K562 (cell line): ENCODE results near the gene PPP1CA. TPM values are rescaled to one million over a fixed set of nuclear protein-coding genes. Genes with fewer than 3 reads are reported as not detected.

ENCODE experiments used
- ATAC-seq: fragments of 200-7000 bp; cut with Tn5 transposase; 3 replicates; pipeline ENCODE4 v1.9.1; 2020; ENCODE audit warnings: moderate library complexity
- BruUV-seq: library from RNA; stranded (reverse); fragments of 400-500 nt; replicated peaks from 2 replicates; lab custom pipeline; 2021; lab: Mats Ljungman, UMichigan
- CTCF ChIA-PET: fragments of 300-600 bp; formaldehyde crosslinking; extraction: SDS; loops from one replicate; lab custom pipeline; 2021; ENCODE audit warnings: low intra/inter-chr PET ratio; lab: Yijun Ruan, JAX
- POLR2A ChIA-PET: fragments of 300-600, 350-650 bp; sonication (Branson Sonifier 250); formaldehyde crosslinking; extraction: SDS; loops from one replicate; lab custom pipeline; 2021; ENCODE audit warnings: antibody characterized with exemption, inconsistent platforms; lab: Yijun Ruan, JAX
- DNase-seq, 4 experiments: peaks; one replicate each; pipeline versions ENCODE4 v3.0.0 to v3.0.0-alpha.2; 2011 to 2018; ENCODE audit warnings: low spot score in 3 of 4, mixed read lengths in 3 of 4; ENCODE audit errors: extremely low read depth in 1 of 4
- FAIRE-seq: peaks from 2 replicates; lab custom pipeline; 2011; peaks lifted over from hg19 to GRCh38; lab: Jason Lieb, UNC
- H2AFZ ChIP-seq: 2 replicates; pipeline ENCODE4 v1.6.0; 2011; ENCODE audit warnings: low read depth, low read length, control low read depth, inconsistent platforms
- H3K27ac ChIP-seq: fragments of 200-600 bp; 3 replicates; pipeline ENCODE4 v1.8.0; 2011; ENCODE audit warnings: low read depth, mild to moderate bottlenecking, control low read depth, inconsistent platforms, low read length, moderate library complexity, mixed read lengths; ENCODE audit errors: extremely low read depth
- H3K27me3 ChIP-seq, 2 experiments: fragments of 300-600 bp in 1 of 2; 2 replicates in 1 of 2; 3 replicates in 1 of 2; pipeline versions ENCODE4 v1.6.0 to v1.8.0; 2011; ENCODE audit warnings: inconsistent platforms in 2 of 2, low read length in 2 of 2, mild to moderate bottlenecking in 1 of 2, mixed read lengths in 1 of 2, moderate library complexity in 1 of 2; ENCODE audit not compliant: control insufficient read depth in 2 of 2, insufficient read depth in 2 of 2
- H3K36me3 ChIP-seq: fragments of 300-600 bp; 3 replicates; pipeline ENCODE4 v1.8.0; 2011; ENCODE audit warnings: mild to moderate bottlenecking, low read length, inconsistent platforms; ENCODE audit not compliant: control insufficient read depth, insufficient read depth
- H3K4me1 ChIP-seq, 2 experiments: fragments of 200-600 bp in 1 of 2; replicated peaks in 1 of 2; 2 replicates in 1 of 2; 3 replicates in 1 of 2; pipeline versions ENCODE4 v1.5.1 to v1.8.0; 2011; ENCODE audit warnings: inconsistent platforms in 2 of 2, low read length in 2 of 2, mild to moderate bottlenecking in 1 of 2, mixed read lengths in 1 of 2, moderate library complexity in 1 of 2; ENCODE audit not compliant: control insufficient read depth in 2 of 2, insufficient read depth in 2 of 2
- H3K4me2 ChIP-seq: 2 replicates; pipeline ENCODE4 v1.6.1; 2011; ENCODE audit warnings: low read length, control low read depth, inconsistent platforms, mixed read lengths; ENCODE audit not compliant: insufficient read depth
- H3K4me3 ChIP-seq: fragments of 200-600 bp; sonication (generic), shearing (Covaris generic); 2 replicates; pipeline ENCODE4 v1.5.1; 2016; ENCODE audit warnings: control low read depth, inconsistent platforms
- H3K79me2 ChIP-seq: fragments of 200-600 bp; 3 replicates; pipeline ENCODE4 v1.8.0; 2011; ENCODE audit warnings: low read length, inconsistent platforms; ENCODE audit not compliant: control insufficient read depth, insufficient read depth
- H3K9ac ChIP-seq, 2 experiments: 2 replicates each; pipeline versions ENCODE4 v1.6.0 to v1.6.1; 2011; ENCODE audit warnings: low read depth in 2 of 2, low read length in 2 of 2, control low read depth in 1 of 2, inconsistent platforms in 1 of 2, mild to moderate bottlenecking in 1 of 2, mixed read lengths in 1 of 2; ENCODE audit not compliant: insufficient read depth in 1 of 2
- H3K9me1 ChIP-seq: one replicate; pipeline ENCODE4 v1.6.0; 2011; ENCODE audit warnings: inconsistent platforms, mild to moderate bottlenecking, low read length, moderate library complexity; ENCODE audit not compliant: control insufficient read depth, insufficient read depth
- H3K9me3 ChIP-seq: replicated peaks from 2 replicates; pipeline ENCODE4 v1.5.1; 2011; ENCODE audit warnings: low read depth, low read length, inconsistent platforms; ENCODE audit not compliant: control insufficient read depth, insufficient read depth
- H4K20me1 ChIP-seq: replicated peaks from 2 replicates; pipeline ENCODE4 v1.6.1; 2011; ENCODE audit warnings: low read length, inconsistent platforms, mixed read lengths; ENCODE audit not compliant: control insufficient read depth, insufficient read depth
- DPF2 ChIP-seq: fragments of 450-650 bp; IDR thresholded peaks from 2 replicates; pipeline ENCODE4 v1.6.1; 2016
- EGR1 ChIP-seq: fragments of 450-650 bp; conservative IDR thresholded peaks from 2 replicates; pipeline ENCODE4 v1.6.1; 2017; ENCODE audit warnings: mild to moderate bottlenecking
- GATAD2B ChIP-seq: fragments of 450-650 bp; IDR thresholded peaks from 2 replicates; pipeline ENCODE4 v1.6.1; 2017; ENCODE audit warnings: mild to moderate bottlenecking, borderline replicate concordance
- KDM5B ChIP-seq: fragments of 200-600 bp; sonication (generic); IDR thresholded peaks from 2 replicates; pipeline ENCODE4 v1.6.1; 2012; ENCODE audit warnings: low read depth, mild to moderate bottlenecking, moderate library complexity, low read length, control low read depth, inconsistent platforms; ENCODE audit not compliant: insufficient replicate concordance
- MED1 ChIP-seq: sonication (generic); formaldehyde crosslinking; IDR thresholded peaks from 2 replicates; pipeline ENCODE4 v1.8.1; 2023; ENCODE audit warnings: missing genetic modification reagents, borderline replicate concordance
- POLR2AphosphoS5 ChIP-seq: IDR thresholded peaks from 2 replicates; pipeline ENCODE4 v1.6.1; 2011; ENCODE audit warnings: mild to moderate bottlenecking, low read depth, low read length, moderate library complexity; ENCODE audit not compliant: control insufficient read depth, insufficient read depth
- ZBTB7A ChIP-seq: IDR thresholded peaks from 2 replicates; pipeline ENCODE4 v1.6.1; 2011; ENCODE audit warnings: low read depth, mild to moderate bottlenecking, low read length, moderate library complexity, borderline replicate concordance; ENCODE audit not compliant: control insufficient read depth
- ZNF584 ChIP-seq: fragments of 200-800 bp; sonication (Bioruptor generic); IDR thresholded peaks from 2 replicates; pipeline ENCODE4 v1.6.1; 2016; ENCODE audit warnings: low read depth, mild to moderate bottlenecking, missing genetic modification characterization, missing compliant biosample characterization
- WGBS: fragments of 100-300 bp; shearing (Covaris generic); methylation state at CpG from one replicate; pipeline ENCODE4 v1.1.6; 2016; ENCODE audit warnings: low coverage, mixed read lengths; ENCODE audit not compliant: insufficient coverage; ENCODE audit errors: missing lambda C conversion rate; 5-methylcytosine and 5-hydroxymethylcytosine counted together
- in situ Hi-C: fragments of 300-500 bp; cut with MboI; formaldehyde crosslinking; loops from 4 replicates; pipeline ENCODE4 v1.15.0; 2018; ENCODE audit warnings: inconsistent platforms, mixed read lengths
- intact Hi-C: fragments of 100-400 bp; cut with micrococcal nuclease; formaldehyde crosslinking; loops from 2 replicates; pipeline ENCODE4 v1.14.2; 2022
- polyA plus RNA-seq, 8 experiments: library from polyadenylated mRNA; depleted of rRNA in 4 of 8; stranded (reverse) in 5 of 8; unstranded in 3 of 8; fragments of >200 nt; fragmentation: Nextera tagmentation in 2 of 8; fragmentation: Illumina TruSeq in 1 of 8; extraction: Ambion mirVana in 2 of 8; extraction: Trizol in 1 of 8; gene quantifications; 2 replicates each; pipeline versions ENCODE4 v1.2.1 to v1.2.3, GENCODE V29; 2011 to 2014; ENCODE audit warnings: inconsistent platforms in 1 of 8, missing spikeins in 1 of 8
- total RNA-seq, 7 experiments: library from RNA; depleted of rRNA in 6 of 7; stranded (reverse); fragments of >200 nt in 6 of 7; fragmentation: Illumina TruSeq in 2 of 7; extraction: Trizol in 2 of 7; gene quantifications; 2 replicates each; pipeline versions ENCODE4 v1.2.1 to v1.2.3, GENCODE V29; 2011 to 2021; ENCODE audit warnings: low replicate concordance in 1 of 7
- TF ChIP-seq, protein P1 (sequence below), 3 experiments: fragments of 200-800 bp in 1 of 3; sonication (Bioruptor generic) in 1 of 3; sonication (generic) in 1 of 3; formaldehyde crosslinking in 1 of 3; IDR thresholded peaks; 2 replicates each; pipeline versions ENCODE4 v1.6.1 to v1.8.0; 2016 to 2022; ENCODE audit warnings: mild to moderate bottlenecking in 2 of 3, missing compliant biosample characterization in 2 of 3, missing genetic modification characterization in 2 of 3, missing genetic modification reagents in 1 of 3
- TF ChIP-seq, protein P2 (sequence below): fragments of 450-650 bp; formaldehyde crosslinking; IDR thresholded peaks from 2 replicates; pipeline ENCODE4 v1.4.0; 2022; ENCODE audit warnings: mild to moderate bottlenecking, moderate library complexity

Gene PPP1CA
- total and polyA plus RNA-seq, 9 of the 15 experiments (the other 6 are each of a cell fraction or from before 2014, with no cell fraction given) = 18.2 to 242 (median 188) TPM

DNA sequence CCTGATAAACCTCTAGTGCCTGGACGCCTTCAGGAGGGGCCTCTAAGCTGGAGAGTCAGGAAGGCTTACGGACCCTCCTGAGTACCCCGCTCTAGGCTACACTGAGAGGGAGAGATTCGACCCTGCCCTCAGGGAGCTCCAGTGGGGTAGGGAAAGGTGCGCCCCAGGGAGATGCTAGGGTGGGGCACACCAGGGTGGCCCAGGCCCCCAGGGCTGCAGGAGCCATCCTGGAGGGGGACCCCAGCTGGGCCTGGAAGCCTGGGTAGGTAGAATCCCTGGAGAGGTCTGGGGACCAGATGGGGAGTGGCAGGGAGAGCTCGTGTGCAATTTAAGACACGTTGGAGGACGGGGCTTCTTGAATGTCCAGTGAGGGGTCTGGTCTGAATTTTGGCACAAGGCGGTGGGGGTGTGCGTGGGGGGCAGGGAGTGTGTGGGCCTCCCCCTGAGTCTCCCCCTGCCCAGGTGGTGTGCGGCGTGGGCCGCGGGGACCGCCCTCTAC is 18.5 kb upstream of the PPP1CA start:
- FAIRE-seq (peak; percentile 11), ATAC-seq (no peak; the same call in 2 of the 3 replicates), DNase-seq (peak in 1 of 4 experiments; percentile 33)
- Histone ChIP-seq H3K4me2 (peak overlapping the region; percentile 84), H3K4me3 (peak overlapping the region; percentile 62), H3K36me3 (no peaks in the 10 kb centered on the region), H3K79me2 (peaks cover 8% of the 10 kb centered on the region; the same call in 1 of the 3 replicates), H3K9me1 (no peaks in the 10 kb centered on the region), H3K27ac (peak overlapping the region; percentile 94), H4K20me1 (no peaks in the 10 kb centered on the region), H3K9ac (peak overlapping the region; percentile 73 to 96), H3K4me1 (peaks cover 6 to 72% of the 10 kb centered on the region in 2 experiments), H2AFZ (peak overlapping the region; percentile 78), H3K9me3 (no peaks in the 10 kb centered on the region), H3K27me3 (no peaks in the 10 kb centered on the region)
- TF ChIP-seq KDM5B (peak; percentile 15), MED1 (CRISPR knock-in tag) (no peak), ZNF584 (no peak), GATAD2B (no peak), DPF2 (peak; percentile 21; the same call in 1 of the 2 replicates), ZBTB7A (peak; percentile 51; the same call in 1 of the 2 replicates), POLR2AphosphoS5 (0 out of 2 replicates have a peak, but pooled peaks have one; percentile 6), EGR1 (peak; percentile 69)
- TF ChIP-seq, protein P1, sequence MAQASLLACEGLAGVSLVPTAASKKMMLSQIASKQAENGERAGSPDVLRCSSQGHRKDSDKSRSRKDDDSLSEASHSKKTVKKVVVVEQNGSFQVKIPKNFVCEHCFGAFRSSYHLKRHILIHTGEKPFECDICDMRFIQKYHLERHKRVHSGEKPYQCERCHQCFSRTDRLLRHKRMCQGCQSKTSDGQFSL (CRISPR knock-in tag; IDR thresholded peaks at IDR 0.05) = peak; percentile 74; the same call in 1 of the 2 replicates
- TF ChIP-seq, protein P1 (tag; IDR thresholded peaks at IDR 0.05) = no peak
- TF ChIP-seq, protein P2, sequence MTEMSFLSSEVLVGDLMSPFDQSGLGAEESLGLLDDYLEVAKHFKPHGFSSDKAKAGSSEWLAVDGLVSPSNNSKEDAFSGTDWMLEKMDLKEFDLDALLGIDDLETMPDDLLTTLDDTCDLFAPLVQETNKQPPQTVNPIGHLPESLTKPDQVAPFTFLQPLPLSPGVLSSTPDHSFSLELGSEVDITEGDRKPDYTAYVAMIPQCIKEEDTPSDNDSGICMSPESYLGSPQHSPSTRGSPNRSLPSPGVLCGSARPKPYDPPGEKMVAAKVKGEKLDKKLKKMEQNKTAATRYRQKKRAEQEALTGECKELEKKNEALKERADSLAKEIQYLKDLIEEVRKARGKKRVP (CRISPR knock-in tag) = no peak
- in situ Hi-C loops = no loop called here
- WGBS = 36% methylated on average over 14 of the region's 15 CpGs
- no TSS peak for BruUV-seq
- CTCF ChIA-PET = no interaction called here
- POLR2A ChIA-PET = interaction anchor here (0.6 to 2.1 kb wide), 8 partner anchors 8 to 782 kb away, joined by 3 to 10 read pairs (median 4); partner anchors contain the start of genes PPP1CA, PTPRCAP and RPS6KB2
- intact Hi-C loops = loop anchor here (5.0 kb wide), 1 partner anchor 47 kb away; the partner anchor contains the start of gene TMEM134
